A549 (cell line): ENCODE data around the gene DMRTC2. TPM values are rescaled to one million over a fixed set of nuclear protein-coding genes. Genes with fewer than 3 reads are reported as not detected.
"Not testable (repeated sequence)": the region's sequence is repeated elsewhere in the genome, so short reads cannot be mapped to it uniquely, and the experiment has no call there.

Source experiments
- ATAC-seq, 2 experiments: fragments of 200-7000 bp in 1 of 2; fragments of >200 bp in 1 of 2; cut with Nextera tagmentation in 1 of 2; cut with Tn5 transposase in 1 of 2; 3 replicates each; pipeline versions ENCODE4 v1.8.0 to v1.9.1; 2018 to 2020; ENCODE audit warnings: mild to moderate bottlenecking in 1 of 2, moderate library complexity in 1 of 2
- CTCF ChIA-PET: fragments of 300-600 bp; sonication (Branson Sonifier 250); formaldehyde crosslinking; extraction: SDS; loops from one replicate; lab custom pipeline; 2021; ENCODE audit warnings: antibody characterized with exemption, inconsistent platforms; lab: Yijun Ruan, JAX
- POLR2A ChIA-PET: fragments of 350-600 bp; formaldehyde crosslinking; extraction: SDS; loops from one replicate; lab custom pipeline; 2021; ENCODE audit warnings: antibody characterized with exemption, inconsistent platforms; lab: Yijun Ruan, JAX
- DNase-seq, 2 experiments: peaks; one replicate each; pipeline versions ENCODE4 v3.0.0 to v3.0.0-alpha.2; 2011 to 2016; ENCODE audit warnings: low read depth in 1 of 2, low spot score in 1 of 2
- FAIRE-seq: peaks from 2 replicates; lab custom pipeline; 2011; peaks lifted over from hg19 to GRCh38; lab: Jason Lieb, UNC
- H3K27ac ChIP-seq, 2 experiments: fragments of >200 bp; sonication (Bioruptor Twin); formaldehyde crosslinking; 3 replicates each; pipeline ENCODE4 v1.5.1; 2016 to 2017
- H3K4me1 ChIP-seq: fragments of >200 bp; sonication (Bioruptor Twin); formaldehyde crosslinking; 3 replicates; pipeline ENCODE4 v1.6.1; 2016
- H3K4me2 ChIP-seq: fragments of >200 bp; sonication (Bioruptor Twin); formaldehyde crosslinking; 3 replicates; pipeline ENCODE4 v1.6.1; 2016
- H3K4me3 ChIP-seq: fragments of >200 bp; sonication (Bioruptor Twin); formaldehyde crosslinking; 3 replicates; pipeline ENCODE4 v1.5.1; 2016
- H3K9me3 ChIP-seq: fragments of >200 bp; sonication (Bioruptor Twin); formaldehyde crosslinking; 3 replicates; pipeline ENCODE4 v1.6.1; 2016
- CHD2 ChIP-seq: fragments of 150-350 bp; IDR thresholded peaks from 2 replicates; pipeline ENCODE4 v1.6.1; 2014; ENCODE audit warnings: low read length; ENCODE audit not compliant: partially characterized antibody
- FOSB ChIP-seq: fragments of 250-450 bp; sonication (Bioruptor Pico); IDR thresholded peaks from 2 replicates; pipeline ENCODE4 v1.5.0; 2020; ENCODE audit warnings: mild to moderate bottlenecking, moderate library complexity
- FOSL2 ChIP-seq, 2 experiments: fragments of 450-650 bp in 1 of 2; fragments of >200 bp in 1 of 2; sonication (Bioruptor Twin) in 1 of 2; formaldehyde crosslinking; IDR thresholded peaks; 2 replicates each; pipeline versions ENCODE4 v1.5.0 to v1.6.1; 2016 to 2020; ENCODE audit warnings: mild to moderate bottlenecking in 1 of 2, moderate library complexity in 1 of 2
- POLR2AphosphoS2 ChIP-seq: conservative IDR thresholded peaks from 2 replicates; pipeline ENCODE4 v1.6.1; 2012; ENCODE audit warnings: low read length, improper control_type of control experiment, inconsistent platforms
- TFCP2L1 ChIP-seq: fragments of 250-450 bp; sonication (Bioruptor Pico); IDR thresholded peaks from 2 replicates; pipeline ENCODE4 v1.5.0; 2021; ENCODE audit warnings: mild to moderate bottlenecking
- ZC3H11A ChIP-seq: fragments of 450-650 bp; IDR thresholded peaks from 2 replicates; pipeline ENCODE4 v1.6.1; 2014; ENCODE audit warnings: antibody characterized with exemption, mild to moderate bottlenecking
- ZSCAN20 ChIP-seq: fragments of 250-450 bp; sonication (Bioruptor Pico); IDR thresholded peaks from 2 replicates; pipeline ENCODE4 v1.8.0; 2022; ENCODE audit warnings: mild to moderate bottlenecking, moderate library complexity
- WGBS: methylation state at CpG from one replicate; pipeline ENCODE4 v1.1.6; 2017; ENCODE audit errors: missing lambda C conversion rate; 5-methylcytosine and 5-hydroxymethylcytosine counted together
- polyA plus RNA-seq, 4 experiments: library from polyadenylated mRNA; depleted of rRNA in 3 of 4; stranded (reverse); fragments of >200 nt; fragmentation: RNase III in 1 of 4; extraction: RNeasy Plus Mini Kit Qiagen cat#74134 plus additional on column Dnase treatment in 1 of 4; gene quantifications; 2 replicates in 3 of 4; 3 replicates in 1 of 4; pipeline ENCODE4 v1.2.3, GENCODE V29; 2011 to 2017
- TF ChIP-seq, protein P1 (sequence below): fragments of >200 bp; sonication (Bioruptor Twin); formaldehyde crosslinking; IDR thresholded peaks from 3 replicates; pipeline ENCODE4 v1.6.1; 2016
- TF ChIP-seq, protein P2 (sequence below): fragments of >200 bp; sonication (Bioruptor Twin); formaldehyde crosslinking; IDR thresholded peaks from 3 replicates; pipeline ENCODE4 v1.5.1; 2016
- TF ChIP-seq, protein P3 (sequence below): IDR thresholded peaks from 2 replicates; pipeline ENCODE4 v1.6.1; 2012
- TF ChIP-seq, protein P4 (sequence below): fragments of 450-650 bp; IDR thresholded peaks from 2 replicates; pipeline ENCODE4 v1.6.1; 2014; ENCODE audit warnings: antibody characterized with exemption

The DMRTC2 gene
- polyA plus RNA-seq, 2 of the 4 experiments (the other 2 are of a cell fraction): not detected

DNA sequence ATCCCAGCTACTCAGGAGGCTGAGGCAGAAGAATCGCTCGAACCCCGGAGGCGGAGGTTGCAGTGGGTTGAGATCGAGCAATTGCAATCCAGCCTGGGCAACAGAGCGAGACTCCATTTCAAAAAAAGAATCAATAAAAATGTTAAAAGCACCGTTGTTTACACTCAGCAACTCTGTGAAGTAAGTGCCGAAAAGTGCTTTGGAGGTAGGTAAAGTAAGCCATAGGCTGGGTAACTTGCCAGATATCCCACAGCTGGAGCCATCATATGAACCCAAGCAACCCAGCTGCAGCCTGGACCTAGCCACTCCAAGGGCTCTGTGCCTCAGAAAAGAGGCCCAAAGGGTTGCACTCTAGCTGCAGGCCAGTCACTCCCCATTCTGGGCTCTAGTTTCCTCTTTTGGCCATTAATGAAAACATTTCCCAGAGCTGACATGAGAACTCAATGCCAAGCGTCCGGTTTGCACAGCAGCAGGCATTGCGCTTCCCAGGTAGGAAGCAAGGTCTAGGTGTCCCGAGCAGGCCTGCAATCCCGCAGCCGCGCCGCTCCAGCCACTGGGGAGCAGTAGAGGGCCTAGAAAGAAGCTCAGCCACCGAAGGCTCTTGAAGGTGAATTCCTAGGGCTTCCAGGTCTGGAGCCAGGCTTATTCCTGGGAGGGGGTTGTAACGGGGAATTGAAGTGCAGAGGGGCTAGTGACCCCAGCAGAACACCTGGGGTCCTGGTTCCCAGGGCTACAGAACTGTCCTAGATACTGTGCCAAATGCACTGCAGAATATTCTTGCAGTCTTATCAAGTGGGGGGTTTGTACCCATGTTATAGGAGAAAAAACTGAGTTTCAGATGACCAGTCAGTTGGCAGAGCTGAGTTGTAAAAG lies 28.2 kb downstream of the DMRTC2 start (continued):
- TF ChIP-seq ZSCAN20 (CRISPR knock-in tag): no peak
- peak; percentile 98 for TF ChIP-seq FOSB
- TF ChIP-seq, protein P1, sequence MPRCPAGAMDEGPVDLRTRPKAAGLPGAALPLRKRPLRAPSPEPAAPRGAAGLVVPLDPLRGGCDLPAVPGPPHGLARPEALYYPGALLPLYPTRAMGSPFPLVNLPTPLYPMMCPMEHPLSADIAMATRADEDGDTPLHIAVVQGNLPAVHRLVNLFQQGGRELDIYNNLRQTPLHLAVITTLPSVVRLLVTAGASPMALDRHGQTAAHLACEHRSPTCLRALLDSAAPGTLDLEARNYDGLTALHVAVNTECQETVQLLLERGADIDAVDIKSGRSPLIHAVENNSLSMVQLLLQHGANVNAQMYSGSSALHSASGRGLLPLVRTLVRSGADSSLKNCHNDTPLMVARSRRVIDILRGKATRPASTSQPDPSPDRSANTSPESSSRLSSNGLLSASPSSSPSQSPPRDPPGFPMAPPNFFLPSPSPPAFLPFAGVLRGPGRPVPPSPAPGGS: peak; percentile 70
- no peak for TF ChIP-seq FOSL2 (IDR thresholded peaks at IDR 0.05)
- TF ChIP-seq FOSL2 (CRISPR knock-in tag; IDR thresholded peaks at IDR 0.05): peak; percentile 32
- no peak for TF ChIP-seq ZC3H11A
- TF ChIP-seq, protein P2, sequence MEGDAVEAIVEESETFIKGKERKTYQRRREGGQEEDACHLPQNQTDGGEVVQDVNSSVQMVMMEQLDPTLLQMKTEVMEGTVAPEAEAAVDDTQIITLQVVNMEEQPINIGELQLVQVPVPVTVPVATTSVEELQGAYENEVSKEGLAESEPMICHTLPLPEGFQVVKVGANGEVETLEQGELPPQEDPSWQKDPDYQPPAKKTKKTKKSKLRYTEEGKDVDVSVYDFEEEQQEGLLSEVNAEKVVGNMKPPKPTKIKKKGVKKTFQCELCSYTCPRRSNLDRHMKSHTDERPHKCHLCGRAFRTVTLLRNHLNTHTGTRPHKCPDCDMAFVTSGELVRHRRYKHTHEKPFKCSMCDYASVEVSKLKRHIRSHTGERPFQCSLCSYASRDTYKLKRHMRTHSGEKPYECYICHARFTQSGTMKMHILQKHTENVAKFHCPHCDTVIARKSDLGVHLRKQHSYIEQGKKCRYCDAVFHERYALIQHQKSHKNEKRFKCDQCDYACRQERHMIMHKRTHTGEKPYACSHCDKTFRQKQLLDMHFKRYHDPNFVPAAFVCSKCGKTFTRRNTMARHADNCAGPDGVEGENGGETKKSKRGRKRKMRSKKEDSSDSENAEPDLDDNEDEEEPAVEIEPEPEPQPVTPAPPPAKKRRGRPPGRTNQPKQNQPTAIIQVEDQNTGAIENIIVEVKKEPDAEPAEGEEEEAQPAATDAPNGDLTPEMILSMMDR: peak; percentile 94
- TF ChIP-seq, protein P3, sequence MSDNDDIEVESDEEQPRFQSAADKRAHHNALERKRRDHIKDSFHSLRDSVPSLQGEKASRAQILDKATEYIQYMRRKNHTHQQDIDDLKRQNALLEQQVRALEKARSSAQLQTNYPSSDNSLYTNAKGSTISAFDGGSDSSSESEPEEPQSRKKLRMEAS: peak; percentile 48; the same call in 1 of the 2 replicates

DNA sequence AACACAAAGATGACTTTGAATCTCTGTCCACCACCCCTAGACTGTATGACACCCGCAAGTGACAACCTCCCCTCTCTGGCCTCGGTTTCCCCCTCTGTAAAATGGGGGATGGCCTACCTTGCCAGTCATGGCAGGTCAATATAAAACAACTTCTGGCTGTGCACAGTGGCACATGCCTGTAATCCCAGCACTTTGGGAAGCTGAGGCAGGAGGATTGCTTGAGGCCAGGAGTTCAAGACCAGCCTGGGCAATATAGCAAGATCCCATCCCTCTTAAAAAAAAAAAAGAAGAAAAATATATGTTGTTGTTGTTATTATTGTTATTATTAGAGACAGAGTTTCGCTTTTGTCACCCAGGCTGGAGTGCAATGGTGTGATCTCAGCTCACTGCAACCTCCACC lies 31.1 kb downstream of the DMRTC2 start:
- not testable (repeated sequence) for H3K4me3 ChIP-seq, H3K9me3 ChIP-seq, H3K27ac ChIP-seq, H3K4me1 ChIP-seq, FAIRE-seq, DNase-seq, H3K4me2 ChIP-seq, ATAC-seq
- 62% methylated on average over 3 of the region's 3 CpGs for WGBS
- POLR2A ChIA-PET: interaction anchor here (0.6 to 1.0 kb wide), 3 partner anchors 16 to 461 kb away, joined by 3 to 5 read pairs (median 3); partner anchors contain the start of gene RPS19
- CTCF ChIA-PET: interaction anchor here (0.7 to 8.4 kb wide), 10 partner anchors 10 to 159 kb away, joined by 4 to 87 read pairs (median 7); partner anchors contain the start of genes ERFL, RABAC1 and RPS19

DNA sequence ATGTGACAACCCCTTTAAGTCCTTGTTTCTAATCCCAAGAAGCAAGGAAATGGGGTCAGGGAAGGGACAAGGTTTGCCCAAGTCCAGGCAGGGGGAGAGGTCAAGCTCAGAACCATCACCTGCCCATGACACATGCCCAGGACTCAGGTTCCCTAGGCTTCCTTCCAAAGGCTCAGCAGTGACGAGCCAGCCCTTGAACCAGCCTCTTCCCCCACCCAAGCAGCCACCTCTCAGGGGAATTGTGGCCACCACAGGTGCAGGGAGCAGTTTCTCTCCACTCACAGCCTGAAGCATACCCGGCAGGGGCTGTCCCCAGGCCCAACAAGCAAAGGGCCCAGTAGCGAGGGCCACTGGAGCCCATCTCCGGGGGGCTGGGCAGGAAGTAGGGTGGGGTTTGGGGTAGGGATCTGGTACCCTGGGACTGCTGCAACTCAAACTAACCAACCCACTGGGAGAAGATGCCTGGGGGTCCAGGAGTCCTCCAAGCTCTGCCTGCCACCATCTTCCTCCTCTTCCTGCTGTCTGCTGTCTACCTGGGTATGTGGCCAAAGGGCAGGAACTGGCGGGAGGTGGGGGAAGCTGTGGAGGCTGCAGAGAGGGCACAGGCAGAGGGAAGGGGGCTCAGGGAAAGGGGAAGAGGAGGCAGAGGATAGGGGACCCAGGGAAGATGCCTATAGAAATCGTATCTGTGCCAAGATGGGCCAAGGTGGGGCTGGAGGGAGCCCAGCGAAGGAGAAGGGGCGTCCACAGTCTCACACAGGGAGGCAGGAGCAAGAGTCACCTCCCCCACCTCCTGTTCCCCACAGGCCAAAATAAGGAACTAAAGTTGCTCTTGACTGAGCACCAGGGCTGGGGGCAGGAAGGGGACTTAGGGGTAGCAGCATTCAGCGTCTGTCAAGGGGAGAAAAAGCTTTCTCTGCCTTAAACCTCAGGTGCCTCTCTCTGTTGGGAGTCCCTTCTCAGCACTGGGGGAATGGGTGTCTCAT lies 32.3 kb downstream of the DMRTC2 start, which contains the start of gene CD79A:
TSS of gene CD79A (plus strand) at position 433 of the 986 bp plus-strand sequence. CDS start at position 459, 26 bp downstream.
- 78% methylated on average over 8 of the region's 9 CpGs for WGBS
- ATAC-seq: no peak
- Histone ChIP-seq H3K27ac (peak within 1 kb of the TSS in 1 of 2 experiments; percentile 2; a peak in 3 of 6 replicates), H3K4me2 (no peak within 1 kb of the TSS)
- TF ChIP-seq POLR2AphosphoS2: no peak
- TF ChIP-seq, protein P4, sequence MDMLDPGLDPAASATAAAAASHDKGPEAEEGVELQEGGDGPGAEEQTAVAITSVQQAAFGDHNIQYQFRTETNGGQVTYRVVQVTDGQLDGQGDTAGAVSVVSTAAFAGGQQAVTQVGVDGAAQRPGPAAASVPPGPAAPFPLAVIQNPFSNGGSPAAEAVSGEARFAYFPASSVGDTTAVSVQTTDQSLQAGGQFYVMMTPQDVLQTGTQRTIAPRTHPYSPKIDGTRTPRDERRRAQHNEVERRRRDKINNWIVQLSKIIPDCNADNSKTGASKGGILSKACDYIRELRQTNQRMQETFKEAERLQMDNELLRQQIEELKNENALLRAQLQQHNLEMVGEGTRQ: 0 out of 2 replicates have a peak, but pooled peaks have one; percentile 8
- no peak for TF ChIP-seq TFCP2L1 (CRISPR knock-in tag)
- no peak for TF ChIP-seq CHD2
- TF ChIP-seq, all 56 proteins: peak for 1
- Histone ChIP-seq H3K4me3 (no peak within 1 kb of the TSS), H3K4me1 (peaks cover 10% of the 10 kb centered on the region), H3K9me3 (no peaks in the 10 kb centered on the region)
- POLR2A ChIA-PET: interaction anchor here (0.9 kb wide), 1 partner anchor 17 kb away, joined by 5 read pairs; the partner anchor contains the start of gene RPS19
- CTCF ChIA-PET: interaction anchor here (1.1 to 8.4 kb wide), 10 partner anchors 9 to 81 kb away, joined by 3 to 87 read pairs (median 5); partner anchors contain the start of genes ERFL, RABAC1 and RPS19
- FAIRE-seq (no peak), DNase-seq (no peak)
